ENCODE results near the gene SCNN1A. TPM values are rescaled to one million over a fixed set of nuclear protein-coding genes. Genes with fewer than 3 reads are reported as not detected.

Gene SCNN1A
- total RNA-seq, 2 donors from 2014 or later, result 158 to 188 TPM

- no peaks in the 10 kb centered on the region for H3K36me3 ChIP-seq
- H3K4me3 ChIP-seq, result no peak overlapping the region
- no peaks in the 10 kb centered on the region for H3K27me3 ChIP-seq
- H3K4me1 ChIP-seq, result peaks cover 8% of the 10 kb centered on the region
- intact Hi-C loops (cut with DNase I), result no loop called here
- TF ChIP-seq CTCF (IDR thresholded peaks at IDR 0.05), result no peak
- H3K9me3 ChIP-seq, result no peaks in the 10 kb centered on the region
- no peak for DNase-seq
- no peak overlapping the region for H3K9ac ChIP-seq (ENCODE audit: low read depth in 2 of 2, low read length in 2 of 2)
- H3K27ac ChIP-seq, result no peak overlapping the region
Measured at GRCh38 chr12:6315184-6315583, 60.2 kb downstream of the SCNN1A start.

- Histone ChIP-seq H3K9ac (ENCODE audit: low read depth in 2 of 2, low read length in 2 of 2) (no peak overlapping the region), H3K4me1 (peaks cover 8% of the 10 kb centered on the region), H3K36me3 (no peaks in the 10 kb centered on the region), H3K4me3 (no peak overlapping the region), H3K27me3 (no peaks in the 10 kb centered on the region), H3K27ac (no peak overlapping the region), H3K9me3 (no peaks in the 10 kb centered on the region)
- intact Hi-C loops (cut with DNase I), result no loop called here
- no peak for DNase-seq
- TF ChIP-seq CTCF (IDR thresholded peaks at IDR 0.05), result no peak
Measured at GRCh38 chr12:6314776-6315175, 60.6 kb downstream of the SCNN1A start.

- Histone ChIP-seq H3K9me3 (no peaks in the 10 kb centered on the region), H3K36me3 (no peaks in the 10 kb centered on the region), H3K9ac (ENCODE audit: low read depth in 2 of 2, low read length in 2 of 2) (peak overlapping the region; percentile 31 to 92), H3K27me3 (no peaks in the 10 kb centered on the region), H3K4me3 (peak overlapping the region; percentile 19), H3K4me1 (peaks cover 8% of the 10 kb centered on the region), H3K27ac (peak overlapping the region; percentile 89)
- no peak for DNase-seq
- no peak for TF ChIP-seq CTCF (IDR thresholded peaks at IDR 0.05)
- intact Hi-C loops (cut with DNase I), result no loop called here
Measured at GRCh38 chr12:6313326-6313940, 61.9 kb downstream of the SCNN1A start.

GRCh38 chr12:6312529-6313325 lies 62.6 kb downstream of the SCNN1A start:
- Histone ChIP-seq H3K36me3 (no peaks in the 10 kb centered on the region), H3K4me3 (peak overlapping the region; percentile 19), H3K27ac (peak overlapping the region; percentile 89), H3K9ac (ENCODE audit: low read depth in 2 of 2, low read length in 2 of 2) (peak overlapping the region; percentile 31 to 92), H3K27me3 (no peaks in the 10 kb centered on the region), H3K4me1 (peaks cover 13% of the 10 kb centered on the region), H3K9me3 (no peaks in the 10 kb centered on the region)
- intact Hi-C loops (cut with DNase I), result no loop called here
- no peak for TF ChIP-seq CTCF (IDR thresholded peaks at IDR 0.05)
- peak; percentile 92 for DNase-seq

DNA sequence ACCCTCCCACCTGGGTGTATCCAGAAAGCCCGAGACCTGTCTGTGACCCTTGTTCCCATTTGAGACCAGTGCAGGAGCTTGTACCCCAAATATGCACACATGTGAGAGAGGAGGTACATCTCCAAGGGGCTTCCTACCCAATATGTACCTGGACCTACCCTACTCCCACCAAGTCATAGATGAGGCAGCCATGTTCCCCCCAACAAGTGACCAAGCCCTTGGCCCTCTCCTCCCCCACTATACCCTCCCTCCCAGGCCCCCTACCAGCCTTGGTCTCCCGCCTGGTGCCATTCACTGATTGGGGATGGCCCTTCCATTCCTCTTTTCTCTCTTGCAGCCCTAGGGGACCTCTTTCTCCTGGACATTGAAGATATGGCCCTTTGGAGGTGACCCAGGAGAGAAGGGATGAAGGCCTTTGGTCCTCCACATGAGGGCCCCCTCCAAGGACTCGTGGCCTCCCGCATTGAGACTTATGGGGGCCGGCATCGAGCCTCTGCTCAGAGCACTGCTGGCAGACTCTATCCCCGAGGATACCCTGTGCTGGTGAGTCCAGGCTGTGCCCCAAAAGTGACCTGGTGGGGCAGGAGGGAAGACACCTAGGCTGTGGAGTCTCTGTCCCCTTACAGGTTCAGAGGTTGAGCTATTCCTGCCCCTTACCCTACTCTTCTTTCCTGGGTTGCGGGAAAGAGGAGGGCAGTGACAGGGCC lies 63.4 kb downstream of the SCNN1A start:
- intact Hi-C loops (cut with DNase I), result no loop called here
- H3K4me3 ChIP-seq, result peak overlapping the region; percentile 60

More for the DNA sequence above, 63.4 kb downstream of the SCNN1A start:
- no peaks in the 10 kb centered on the region for H3K27me3 ChIP-seq
- no peak for TF ChIP-seq CTCF (IDR thresholded peaks at IDR 0.05)
- H3K36me3 ChIP-seq, result no peaks in the 10 kb centered on the region
- H3K4me1 ChIP-seq, result peaks cover 13% of the 10 kb centered on the region
- peak overlapping the region; percentile 89 for H3K27ac ChIP-seq
- H3K9me3 ChIP-seq, result no peaks in the 10 kb centered on the region
- peak overlapping the region; percentile 53 to 92 for H3K9ac ChIP-seq (ENCODE audit: low read depth in 2 of 2, low read length in 2 of 2)
- DNase-seq, result no peak

All from colonic mucosa (tissue), 4 donors.